Measurements from ENCODE around the gene PCGF3.

DNA sequence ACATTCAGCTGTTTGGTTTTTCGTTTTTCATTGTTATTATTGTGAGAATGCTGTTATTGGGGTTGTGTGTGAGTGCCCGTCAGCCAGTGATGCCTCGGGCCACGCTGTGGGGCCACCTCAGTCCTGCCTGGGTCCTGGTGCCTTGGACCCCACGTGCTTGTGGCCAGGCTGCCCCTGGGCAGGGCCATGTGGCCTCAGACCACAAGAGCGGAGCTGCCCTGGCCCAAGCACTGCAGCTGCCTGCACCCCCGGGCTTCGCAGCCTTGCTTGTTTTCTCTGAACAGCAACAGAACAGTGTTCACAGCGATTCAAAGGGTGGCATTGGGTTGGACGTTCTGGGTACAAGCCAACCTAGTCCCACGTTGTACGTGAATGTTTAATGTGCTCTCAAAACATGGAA is 63.4 kb downstream of the PCGF3 start:
- TF ChIP-seq POLR2A (IDR thresholded peaks at IDR 0.05; ENCODE audit: low read depth) (no peak), POLR2AphosphoS5 (IDR thresholded peaks at IDR 0.05) (no peak), EP300 (IDR thresholded peaks at IDR 0.05) (no peak)
- TF ChIP-seq, protein P1, sequence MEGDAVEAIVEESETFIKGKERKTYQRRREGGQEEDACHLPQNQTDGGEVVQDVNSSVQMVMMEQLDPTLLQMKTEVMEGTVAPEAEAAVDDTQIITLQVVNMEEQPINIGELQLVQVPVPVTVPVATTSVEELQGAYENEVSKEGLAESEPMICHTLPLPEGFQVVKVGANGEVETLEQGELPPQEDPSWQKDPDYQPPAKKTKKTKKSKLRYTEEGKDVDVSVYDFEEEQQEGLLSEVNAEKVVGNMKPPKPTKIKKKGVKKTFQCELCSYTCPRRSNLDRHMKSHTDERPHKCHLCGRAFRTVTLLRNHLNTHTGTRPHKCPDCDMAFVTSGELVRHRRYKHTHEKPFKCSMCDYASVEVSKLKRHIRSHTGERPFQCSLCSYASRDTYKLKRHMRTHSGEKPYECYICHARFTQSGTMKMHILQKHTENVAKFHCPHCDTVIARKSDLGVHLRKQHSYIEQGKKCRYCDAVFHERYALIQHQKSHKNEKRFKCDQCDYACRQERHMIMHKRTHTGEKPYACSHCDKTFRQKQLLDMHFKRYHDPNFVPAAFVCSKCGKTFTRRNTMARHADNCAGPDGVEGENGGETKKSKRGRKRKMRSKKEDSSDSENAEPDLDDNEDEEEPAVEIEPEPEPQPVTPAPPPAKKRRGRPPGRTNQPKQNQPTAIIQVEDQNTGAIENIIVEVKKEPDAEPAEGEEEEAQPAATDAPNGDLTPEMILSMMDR (IDR thresholded peaks at IDR 0.05), result no peak

Measured in esophagus muscularis mucosa (tissue), 4 donors.